Hepatocyte (in vitro differentiated cells): ENCODE data around the gene GID8. TPM values are rescaled to one million over a fixed set of nuclear protein-coding genes. Genes with fewer than 3 reads are reported as not detected.
A peak's percentile ranks its signal among the peaks of the same experiment; 100 is the strongest.

Experiments
- DNase-seq: peaks from one replicate; pipeline ENCODE4 v3.0.0-alpha.2; 2016; ENCODE audit warnings: low spot score
- H2AFZ ChIP-seq: fragments of 200-600 bp; sonication (generic); 2 replicates; pipeline ENCODE4 v1.6.0; 2016; ENCODE audit warnings: antibody characterized with exemption, mild to moderate bottlenecking
- H3K27ac ChIP-seq: fragments of 200-600 bp; sonication (generic); 2 replicates; pipeline ENCODE4 v1.5.1; 2016; ENCODE audit warnings: mild to moderate bottlenecking
- H3K27me3 ChIP-seq: fragments of 200-600 bp; sonication (generic); 2 replicates; pipeline ENCODE4 v1.6.1; 2016
- H3K36me3 ChIP-seq: fragments of 200-600 bp; sonication (generic); replicated peaks from 2 replicates; pipeline ENCODE4 v1.5.1; 2016; ENCODE audit warnings: low read depth; ENCODE audit not compliant: insufficient read depth
- H3K4me1 ChIP-seq: fragments of 200-600 bp; sonication (generic); 2 replicates; pipeline ENCODE4 v1.5.1; 2016; ENCODE audit warnings: mild to moderate bottlenecking, moderate library complexity; ENCODE audit not compliant: insufficient read depth
- H3K4me2 ChIP-seq: fragments of 200-600 bp; sonication (generic); 2 replicates; pipeline ENCODE4 v1.6.0; 2016
- H3K4me3 ChIP-seq: fragments of 200-600 bp; sonication (generic); 2 replicates; pipeline ENCODE4 v1.5.1; 2016; ENCODE audit warnings: mild to moderate bottlenecking
- H3K79me2 ChIP-seq: fragments of 200-600 bp; sonication (generic); 2 replicates; pipeline ENCODE4 v1.6.0; 2017; ENCODE audit warnings: mild to moderate bottlenecking
- H3K9me2 ChIP-seq: fragments of 200-600 bp; sonication (generic); replicated peaks from 2 replicates; pipeline ENCODE4 v1.6.0; 2017; ENCODE audit warnings: mild to moderate bottlenecking; ENCODE audit not compliant: insufficient read depth
- H3K9me3 ChIP-seq: fragments of 200-600 bp; sonication (generic); 2 replicates; pipeline ENCODE4 v1.5.1; 2016; ENCODE audit warnings: low read depth, mild to moderate bottlenecking
- H4K20me1 ChIP-seq: fragments of 200-600 bp; sonication (generic); 2 replicates; pipeline ENCODE4 v1.6.0; 2016; ENCODE audit warnings: mild to moderate bottlenecking; ENCODE audit not compliant: insufficient read depth, poor library complexity, severe bottlenecking
- CTCF ChIP-seq: fragments of 200-600 bp; sonication (generic); IDR thresholded peaks from 2 replicates; pipeline ENCODE4 v1.5.1; 2016; ENCODE audit warnings: antibody characterized with exemption, mild to moderate bottlenecking; ENCODE audit not compliant: poor library complexity
- EZH2 ChIP-seq: fragments of 200-600 bp; sonication (generic); IDR thresholded peaks from 2 replicates; pipeline ENCODE4 v1.6.1; 2016; ENCODE audit warnings: antibody characterized with exemption, mild to moderate bottlenecking, borderline replicate concordance
- EZH2phosphoT487 ChIP-seq: fragments of 200-600 bp; sonication (generic); IDR thresholded peaks from one replicate; pipeline ENCODE4 v1.6.1; 2018; ENCODE audit warnings: antibody characterized with exemption, mild to moderate bottlenecking, low read depth, moderate library complexity; ENCODE audit not compliant: unreplicated experiment, severe bottlenecking
- WGBS: methylation state at CpG from one replicate; pipeline ENCODE4 v1.1.6; 2016; ENCODE audit warnings: low lambda C conversion rate; ENCODE audit errors: missing lambda C conversion rate; 5-methylcytosine and 5-hydroxymethylcytosine counted together
- polyA plus RNA-seq: library from polyadenylated mRNA; unstranded; fragments of >200 nt; fragmentation: Nextera tagmentation; extraction: Ambion mirVana; gene quantifications from 2 replicates; pipeline ENCODE4 v1.2.1, GENCODE V29; 2016
- total RNA-seq: library from RNA; depleted of rRNA; stranded (reverse); fragments of >200 nt; gene quantifications from 2 replicates; pipeline ENCODE4 v1.2.3, GENCODE V29; 2014

The GID8 gene
- total and polyA plus RNA-seq, 2 experiments from 2014 or later = 16.5 to 35.4 TPM

GRCh38 chr20:62952373-62952967 lies 14.5 kb downstream of the GID8 start, which contains the start of gene SLC17A9:
SLC17A9 (plus strand) TSS chr20:62952709; CDS start chr20:62952831, 122 bp downstream.
- peak; percentile 91 for DNase-seq
- H3K4me3 ChIP-seq = peak within 1 kb of the TSS; percentile 12
- no peaks in the 10 kb centered on the region for H4K20me1 ChIP-seq
- peak within 1 kb of the TSS; percentile 99 for H3K27ac ChIP-seq
- H3K79me2 ChIP-seq = peaks cover 17% of the 10 kb centered on the region
- H3K27me3 ChIP-seq = no peaks in the 10 kb centered on the region
- peak within 1 kb of the TSS; percentile 25 for H2AFZ ChIP-seq
- no peaks in the 10 kb centered on the region for H3K36me3 ChIP-seq
- WGBS = 19% methylated on average over 19 of the region's 37 CpGs
- no peak for TF ChIP-seq CTCF
- peak within 1 kb of the TSS; percentile 78 for H3K4me2 ChIP-seq
- no peaks in the 10 kb centered on the region for H3K9me2 ChIP-seq
- H3K9me3 ChIP-seq = no peaks in the 10 kb centered on the region
- peaks cover 34% of the 10 kb centered on the region for H3K4me1 ChIP-seq

- Histone ChIP-seq H3K4me1 (peaks cover 34% of the 10 kb centered on the region), H4K20me1 (no peaks in the 10 kb centered on the region), H3K79me2 (peaks cover 13% of the 10 kb centered on the region), H3K27me3 (no peaks in the 10 kb centered on the region), H3K4me2 (peak overlapping the region; percentile 78), H3K9me3 (no peaks in the 10 kb centered on the region), H3K36me3 (no peaks in the 10 kb centered on the region), H2AFZ (no peak overlapping the region), H3K27ac (peak overlapping the region; percentile 99), H3K9me2 (no peaks in the 10 kb centered on the region), H3K4me3 (peak overlapping the region; percentile 0)
- DNase-seq = peak; percentile 41
- TF ChIP-seq CTCF (no peak), EZH2phosphoT487 (no peak), EZH2 (no peak)
- 67% methylated on average over 14 of the region's 19 CpGs for WGBS
These were observed 15.3 kb downstream of the GID8 start for GRCh38 chr20:62952968-62953838.

GRCh38 chr20:62953839-62954703 lies 16.1 kb downstream of the GID8 start:
- H3K9me2 ChIP-seq = no peaks in the 10 kb centered on the region
- H3K4me1 ChIP-seq = peaks cover 34% of the 10 kb centered on the region
- H3K36me3 ChIP-seq = no peaks in the 10 kb centered on the region
- 8% methylated on average over 27 of the region's 32 CpGs for WGBS
- H4K20me1 ChIP-seq = no peaks in the 10 kb centered on the region
- peak overlapping the region; percentile 78 for H3K4me2 ChIP-seq
- peaks cover 9% of the 10 kb centered on the region for H3K79me2 ChIP-seq
- no peaks in the 10 kb centered on the region for H3K9me3 ChIP-seq
- H2AFZ ChIP-seq = no peak overlapping the region
- no peak for TF ChIP-seq EZH2phosphoT487
- TF ChIP-seq EZH2 = no peak
- no peak for TF ChIP-seq CTCF
- peak overlapping the region; percentile 0 for H3K4me3 ChIP-seq
- H3K27me3 ChIP-seq = no peaks in the 10 kb centered on the region
- peak; percentile 90 for DNase-seq
- H3K27ac ChIP-seq = peak overlapping the region; percentile 99
